COLO829 (cell line): ENCODE measurements around the gene CDIPT.
"Not testable (repeated sequence)": the region's sequence is repeated elsewhere in the genome, so short reads cannot be mapped to it uniquely, and the experiment has no call there.

ENCODE experiments used
- DNase-seq: peaks from one replicate; pipeline ENCODE4 v3.0.0; 2012; ENCODE audit warnings: low spot score

CDIPT gene, protein sequence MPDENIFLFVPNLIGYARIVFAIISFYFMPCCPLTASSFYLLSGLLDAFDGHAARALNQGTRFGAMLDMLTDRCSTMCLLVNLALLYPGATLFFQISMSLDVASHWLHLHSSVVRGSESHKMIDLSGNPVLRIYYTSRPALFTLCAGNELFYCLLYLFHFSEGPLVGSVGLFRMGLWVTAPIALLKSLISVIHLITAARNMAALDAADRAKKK

DNA sequence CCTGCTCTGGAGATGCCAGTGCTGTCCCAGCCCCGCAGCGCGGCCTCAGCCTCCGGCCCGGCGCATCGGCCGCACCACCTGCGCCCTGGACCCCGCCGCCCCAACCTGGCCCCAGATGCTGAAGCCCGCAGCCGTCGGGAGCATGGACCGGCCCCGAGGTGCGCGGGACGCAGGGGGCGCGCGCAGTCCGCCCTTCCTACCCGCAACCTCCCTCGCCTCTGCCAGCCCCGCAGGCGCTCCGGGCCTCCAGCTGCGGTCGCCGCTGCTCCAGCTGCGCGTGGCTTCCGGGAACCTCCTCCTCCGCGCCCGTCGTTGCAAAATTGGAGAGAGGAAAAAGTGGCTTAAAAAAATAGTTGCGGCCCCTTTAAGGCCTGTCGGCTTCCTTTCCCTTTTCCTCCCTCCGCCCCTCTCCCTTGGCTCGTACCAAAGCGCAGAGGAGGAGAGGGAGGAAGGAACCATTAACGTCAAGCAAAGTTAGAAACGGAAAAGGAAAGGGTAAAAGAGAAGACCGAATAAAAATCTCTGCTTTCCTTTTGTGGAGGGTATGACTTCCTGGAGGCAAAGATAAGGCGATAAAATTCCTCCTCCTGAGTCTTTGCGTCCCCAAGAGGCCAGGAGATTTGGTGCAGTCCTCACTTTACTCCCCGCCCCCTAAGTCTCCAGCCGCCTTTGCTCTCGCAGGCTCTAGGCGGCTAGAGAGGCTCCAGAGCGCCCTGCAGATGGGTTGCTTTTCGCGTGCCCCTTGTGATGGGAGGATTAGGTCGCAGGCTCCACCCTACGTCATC is at the start of gene CDIPT:
Gene CDIPT (minus strand): TSS at position 343 of the 785 bp plus-strand sequence. CDS start 369 bp downstream, outside the sequence.
- DNase-seq: peak; percentile 90

DNA sequence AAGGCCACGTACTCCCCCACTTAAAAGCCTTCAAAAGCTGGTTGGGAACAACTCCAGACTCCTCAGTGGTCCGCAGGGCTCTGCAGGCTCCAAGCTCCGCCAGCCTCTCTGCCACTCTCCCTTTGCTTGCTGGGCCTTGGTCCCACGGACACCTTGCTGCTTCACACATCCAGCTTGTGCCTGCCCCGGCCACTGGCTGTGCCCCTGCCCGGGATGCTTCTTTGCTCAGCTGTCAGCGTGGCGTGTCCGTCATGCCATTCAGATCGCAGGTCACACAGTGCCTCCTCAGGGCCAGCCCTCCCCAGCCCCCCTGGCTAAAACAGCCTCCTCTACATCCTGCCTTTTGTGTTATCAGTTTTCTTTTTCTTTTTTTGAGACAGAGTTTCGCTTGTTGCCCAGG is 49.1 kb upstream of the CDIPT start:
- DNase-seq: no peak

DNA sequence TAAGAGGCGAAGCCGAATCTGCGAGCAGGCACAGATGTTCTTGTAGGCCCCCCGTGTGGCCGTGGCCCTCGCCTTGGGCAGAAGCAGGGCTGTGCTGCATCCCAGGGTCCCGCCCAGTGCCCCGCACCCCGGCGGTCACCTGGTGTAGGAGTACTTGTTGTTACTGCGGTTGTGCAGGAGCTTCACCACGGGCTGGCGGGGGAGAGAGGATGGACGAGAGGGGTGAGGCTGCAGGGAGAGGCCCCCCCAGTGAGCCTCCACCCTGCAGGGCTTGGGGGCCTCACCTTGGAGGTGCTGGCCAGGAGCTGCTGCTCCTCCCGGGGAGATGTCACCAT is 48.6 kb upstream of the CDIPT start:
- DNase-seq: no peak

DNA sequence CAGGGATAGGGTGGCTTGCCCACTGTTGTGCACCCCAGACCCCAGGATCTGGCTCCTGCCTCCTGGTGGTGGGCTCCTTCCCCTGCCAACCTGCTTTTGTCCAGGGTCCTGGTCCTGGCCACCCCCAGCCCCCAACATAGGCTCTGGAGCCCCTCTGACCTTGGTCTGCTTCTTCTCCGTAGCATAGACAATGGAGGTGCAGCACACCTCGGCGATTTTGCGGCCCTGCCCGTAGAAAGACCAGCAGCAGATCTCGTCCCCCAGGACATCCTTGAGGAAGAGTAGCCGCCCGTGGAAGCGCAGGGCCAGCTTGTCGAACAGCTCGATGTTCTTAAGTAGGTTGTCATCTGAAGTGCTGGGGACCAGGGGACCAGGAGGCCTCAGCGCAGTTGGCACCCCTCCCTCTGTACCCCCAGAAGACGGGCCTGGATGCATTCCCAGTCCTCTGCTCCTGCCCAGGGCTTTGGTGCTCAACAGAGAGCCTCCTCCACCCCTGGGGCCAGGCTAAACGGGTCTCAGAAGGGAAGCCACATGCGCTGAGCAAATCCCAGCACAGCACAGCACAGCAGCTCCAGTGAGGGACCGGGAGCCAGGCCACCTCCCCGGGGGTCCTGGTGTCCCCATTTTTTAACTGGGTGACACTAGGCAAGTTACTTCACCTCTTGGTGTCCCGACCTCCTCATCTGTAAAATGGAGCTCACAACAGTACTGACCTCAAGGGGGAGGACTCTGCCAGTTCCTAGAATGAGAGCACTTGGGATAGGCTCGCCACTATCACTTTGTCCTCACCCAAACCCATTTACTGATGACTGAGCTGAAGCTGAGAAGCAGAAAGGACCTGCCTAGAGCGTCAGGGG is 48.0 kb upstream of the CDIPT start:
- no peak for DNase-seq

DNA sequence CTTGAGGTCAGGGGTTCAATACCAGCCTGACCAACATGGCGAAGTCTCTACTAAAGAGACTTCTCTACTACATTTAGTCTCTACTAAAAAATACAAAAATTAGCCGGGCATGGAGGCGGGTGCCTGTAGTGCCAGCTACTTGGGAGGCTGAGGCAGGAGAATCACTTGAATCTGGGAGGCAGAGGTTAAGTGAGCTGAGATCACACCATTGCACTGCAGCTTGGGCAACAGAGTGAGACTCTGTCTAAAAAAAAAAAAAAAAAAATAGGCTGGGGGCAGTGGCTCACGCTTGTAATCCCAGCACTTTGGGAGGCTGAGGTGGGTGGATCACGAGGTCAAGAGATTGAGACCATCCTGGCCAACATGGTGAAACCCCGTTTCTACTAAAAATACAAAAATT is 46.8 kb upstream of the CDIPT start:
- not testable (repeated sequence) for DNase-seq

DNA sequence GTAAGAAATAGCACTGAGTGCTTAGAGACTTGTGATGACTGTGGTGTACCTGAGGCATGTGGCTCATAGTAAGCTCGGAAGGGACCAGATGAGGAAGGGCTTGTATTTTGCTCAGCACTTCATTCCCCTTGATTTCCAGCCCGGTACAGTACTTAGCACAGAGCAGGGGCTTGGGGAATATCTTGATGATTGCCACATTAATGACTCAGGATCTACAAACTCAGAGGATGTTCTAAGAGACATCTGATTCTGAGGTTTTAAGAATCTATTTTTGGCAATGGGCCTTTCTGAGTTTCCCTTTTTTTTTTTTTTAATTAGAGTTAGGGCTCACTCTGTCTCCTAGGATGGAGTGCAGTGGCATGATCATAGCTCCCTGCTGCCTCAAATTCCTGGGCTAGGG is 46.4 kb upstream of the CDIPT start:
- no peak for DNase-seq

DNA sequence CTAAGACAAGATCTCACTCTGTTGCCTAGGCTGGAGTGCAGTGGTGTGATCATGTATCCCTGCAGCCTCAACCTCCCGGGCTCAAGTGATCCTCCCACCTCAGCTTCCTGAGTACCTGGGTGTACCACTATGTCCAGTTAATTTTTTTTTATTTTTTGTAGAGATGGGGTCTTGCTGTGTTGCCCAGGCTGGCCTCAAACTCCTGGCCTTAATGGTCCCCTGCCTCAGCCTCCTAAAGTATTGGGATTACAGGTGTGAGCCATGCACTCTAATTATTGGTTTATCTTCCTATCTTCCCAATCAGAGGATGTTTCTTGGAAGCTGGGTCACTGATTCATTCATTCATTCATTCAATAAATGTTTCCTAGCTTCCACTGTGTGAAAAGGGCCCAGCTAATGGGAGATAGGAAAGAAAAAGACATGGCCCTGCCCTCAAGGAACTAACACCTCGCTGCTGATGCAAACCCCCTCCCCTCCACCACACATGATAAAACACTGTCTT is 45.7 kb upstream of the CDIPT start:
- no peak for DNase-seq

DNA sequence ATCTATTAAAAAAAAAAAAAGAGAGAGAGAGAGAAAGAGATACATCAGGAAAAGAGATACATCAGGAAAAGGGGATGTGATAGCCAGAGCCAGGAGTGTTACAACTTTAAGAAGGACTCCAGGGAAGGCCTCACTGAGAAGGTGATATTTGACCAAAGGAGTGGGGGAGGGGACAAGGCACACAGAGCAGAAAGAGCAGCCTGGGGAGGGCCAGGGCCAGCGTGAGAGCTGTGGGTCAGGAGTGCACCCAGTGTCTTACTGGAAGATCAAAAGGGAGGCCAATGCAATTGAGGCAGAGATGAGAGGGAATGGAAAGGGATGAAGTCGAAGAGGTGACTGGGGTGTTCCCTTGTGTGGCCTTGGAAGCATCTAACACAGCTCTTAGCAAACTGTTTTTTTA is 44.9 kb upstream of the CDIPT start:
- no peak for DNase-seq

DNA sequence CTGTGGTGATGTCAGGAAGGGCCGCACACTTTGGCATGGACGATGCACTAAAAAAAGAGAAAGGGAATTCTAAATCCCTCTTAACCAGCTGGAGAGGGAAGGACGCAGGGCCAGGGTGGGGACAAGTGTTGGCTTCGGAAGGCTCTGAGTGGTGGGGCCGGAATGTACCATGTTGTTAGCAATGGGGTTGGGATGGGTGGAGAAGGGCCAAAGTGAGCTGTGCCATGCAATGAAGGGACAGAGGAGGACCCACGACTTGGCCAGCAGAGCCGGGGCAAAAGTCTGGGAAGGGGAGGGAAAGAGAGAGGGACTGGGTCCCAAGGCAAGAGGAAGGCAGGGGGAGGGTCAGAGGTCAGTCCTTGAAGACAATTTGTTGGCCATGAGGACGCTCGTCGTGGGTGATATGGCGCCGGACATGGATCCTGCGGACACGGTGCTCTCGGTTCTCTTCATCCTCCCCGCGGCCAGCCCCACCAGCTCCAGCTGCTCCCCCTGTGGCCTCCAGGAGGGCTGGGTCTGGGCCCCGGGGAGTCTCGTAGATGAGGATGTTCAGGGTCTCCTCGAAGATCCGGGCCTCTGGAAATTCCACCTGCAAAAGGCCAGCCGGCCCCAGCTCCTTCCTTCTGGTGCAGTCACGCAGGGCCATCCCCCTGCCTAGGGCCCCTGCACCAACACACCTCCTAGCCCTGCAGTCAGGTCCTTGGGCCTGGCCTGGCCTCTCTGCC is 43.7 kb upstream of the CDIPT start:
- no peak for DNase-seq

DNA sequence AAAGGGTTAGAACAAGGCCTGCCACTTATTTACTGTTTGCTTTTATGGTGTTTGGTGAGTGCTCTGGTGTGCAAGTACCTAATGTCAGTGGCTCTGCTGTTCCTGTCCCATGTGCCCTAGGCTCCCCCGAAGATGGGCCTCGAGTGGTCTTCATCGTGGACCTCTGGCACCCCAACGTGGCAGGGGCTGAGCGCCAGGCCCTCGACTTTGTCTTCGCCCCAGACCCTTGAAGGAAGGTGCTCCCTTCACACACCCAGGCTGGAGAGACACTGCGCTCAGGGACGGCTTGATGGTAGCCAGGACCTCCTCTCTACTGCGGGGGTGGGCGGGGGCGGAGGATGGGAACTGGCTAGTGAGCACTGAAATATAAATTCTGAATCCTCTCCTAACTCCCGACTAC is 42.6 kb upstream of the CDIPT start:
- DNase-seq: no peak

DNA sequence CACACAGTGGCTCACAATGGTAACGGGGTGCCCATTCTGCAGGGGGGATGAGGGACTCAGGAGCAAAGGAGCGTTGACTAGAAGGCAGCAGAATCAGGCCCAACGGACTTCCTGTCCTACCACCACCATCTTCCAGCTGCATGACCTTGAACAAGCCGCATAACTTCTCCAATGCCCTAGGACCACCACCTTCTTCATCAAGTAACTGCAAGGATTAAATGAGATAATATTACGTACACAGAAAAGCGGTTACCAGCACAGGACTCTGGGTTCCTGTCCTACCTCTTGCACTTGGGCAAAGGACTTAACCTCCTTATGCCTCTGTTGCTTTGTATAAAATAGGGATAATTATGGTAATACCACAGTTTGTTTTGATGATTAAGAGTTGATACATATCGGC is 41.9 kb upstream of the CDIPT start:
- DNase-seq: no peak

DNA sequence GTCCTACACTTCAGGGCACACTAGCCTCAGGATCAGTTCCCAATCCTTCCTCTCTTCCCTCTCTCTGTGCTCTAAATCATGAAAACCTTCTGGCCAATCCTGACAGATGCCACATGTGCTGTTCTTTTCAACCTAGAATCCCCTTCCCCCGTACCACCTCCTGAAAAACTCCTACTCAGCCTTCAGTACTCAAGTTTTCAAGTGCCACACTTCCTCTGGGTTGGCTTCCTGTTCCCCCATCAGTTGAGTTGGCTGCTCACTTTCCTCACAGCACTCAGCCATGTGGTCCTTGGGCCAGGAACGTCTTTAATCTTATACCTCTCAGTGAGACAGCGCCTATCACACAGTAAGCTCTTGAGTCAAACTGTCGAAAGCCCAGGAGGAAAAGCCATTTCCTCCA is 40.6 kb upstream of the CDIPT start:
- no peak for DNase-seq

DNA sequence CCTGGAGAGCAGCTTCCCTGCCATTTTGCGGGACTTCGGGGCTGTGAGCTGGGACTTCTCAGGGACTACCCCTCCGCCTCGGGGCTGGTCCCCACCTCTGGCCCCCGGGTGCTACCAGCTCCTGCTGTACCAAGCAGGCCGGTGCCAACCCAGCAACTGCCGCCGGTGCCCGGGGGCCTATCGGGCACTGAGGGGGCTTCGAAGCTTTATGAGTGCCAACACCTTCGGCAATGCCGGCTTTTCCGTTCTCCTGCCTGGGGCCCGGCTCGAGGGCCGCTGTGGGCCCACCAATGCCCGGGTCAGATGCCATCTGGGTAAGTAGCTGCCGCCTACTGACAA is 38.5 kb upstream of the CDIPT start:
- DNase-seq: no peak

DNA sequence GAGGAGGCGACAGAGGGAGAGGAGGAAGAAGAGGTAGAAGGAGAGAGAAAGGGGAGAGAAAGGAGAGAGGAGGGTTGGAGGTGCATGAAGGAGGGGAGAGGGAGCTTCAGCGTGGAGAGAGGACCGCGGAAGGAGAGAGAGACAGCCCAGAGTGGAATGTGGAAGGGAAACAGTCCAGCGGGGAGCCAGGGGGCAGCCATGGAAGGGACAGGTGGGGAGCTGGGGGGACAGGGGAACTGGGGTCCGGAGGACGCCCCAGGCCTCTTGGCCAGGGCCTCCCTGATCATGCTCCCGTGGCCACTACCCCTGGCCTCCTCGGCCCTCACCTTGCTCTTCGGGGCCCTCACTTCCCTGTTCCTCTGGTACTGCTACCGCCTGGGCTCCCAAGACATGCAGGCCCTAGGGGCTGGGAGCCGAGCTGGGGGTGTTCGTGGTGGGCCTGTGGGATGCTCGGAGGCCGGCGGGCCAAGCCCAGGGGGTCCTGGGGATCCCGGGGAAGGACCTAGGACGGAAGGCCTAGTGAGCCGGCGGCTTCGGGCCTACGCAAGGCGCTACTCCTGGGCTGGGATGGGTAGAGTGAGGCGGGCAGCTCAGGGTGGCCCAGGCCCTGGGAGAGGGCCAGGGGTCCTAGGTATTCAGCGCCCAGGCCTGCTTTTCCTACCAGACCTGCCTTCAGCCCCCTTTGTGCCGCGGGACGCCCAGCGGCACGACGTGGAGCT is 38.0 kb upstream of the CDIPT start:
- no peak for DNase-seq

DNA sequence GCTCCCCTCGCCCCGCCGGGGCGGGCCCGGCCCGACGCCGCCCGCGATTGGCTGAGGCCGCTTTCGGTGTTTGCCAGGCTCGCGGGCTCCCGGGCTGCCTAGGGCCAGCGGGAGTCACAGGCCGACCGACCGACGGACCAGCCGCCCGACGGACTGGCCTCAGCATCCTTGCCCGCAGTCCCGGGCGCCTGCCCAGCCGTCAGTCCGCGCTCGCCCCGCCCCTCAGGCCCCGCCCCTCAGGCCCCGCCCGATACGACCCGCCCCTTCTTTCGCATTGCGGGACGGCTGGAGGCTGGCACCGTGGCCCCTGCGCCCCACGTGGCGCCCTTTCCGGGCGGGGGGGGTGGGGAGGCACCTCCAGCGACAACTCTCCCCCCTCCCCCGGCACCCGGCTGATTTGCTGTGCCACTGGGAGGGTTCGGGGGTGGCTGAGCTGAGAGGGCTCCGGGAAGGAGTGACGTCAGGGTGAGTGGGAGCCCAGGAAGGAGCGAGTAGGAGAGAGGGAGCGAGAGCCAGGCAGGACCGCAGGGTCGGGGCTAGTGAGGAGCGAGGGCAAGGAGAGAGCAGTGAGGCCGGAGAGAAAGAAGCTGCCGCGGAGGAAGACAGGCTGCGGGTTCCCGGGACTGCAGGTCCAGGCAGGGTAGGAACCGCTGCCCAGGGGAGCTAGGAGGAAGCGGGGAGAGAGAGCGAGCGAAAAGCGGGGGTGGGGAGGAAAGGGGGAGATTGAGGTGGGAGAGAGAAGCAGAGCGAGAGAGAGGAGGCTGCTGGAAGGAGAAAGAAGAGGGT is 37.3 kb upstream of the CDIPT start, which contains the start of gene ASPHD1:
Gene ASPHD1 (plus strand): TSS at position 387 of the 786 bp plus-strand sequence. CDS start 484 bp downstream, outside the sequence.
- DNase-seq: peak; percentile 68

DNA sequence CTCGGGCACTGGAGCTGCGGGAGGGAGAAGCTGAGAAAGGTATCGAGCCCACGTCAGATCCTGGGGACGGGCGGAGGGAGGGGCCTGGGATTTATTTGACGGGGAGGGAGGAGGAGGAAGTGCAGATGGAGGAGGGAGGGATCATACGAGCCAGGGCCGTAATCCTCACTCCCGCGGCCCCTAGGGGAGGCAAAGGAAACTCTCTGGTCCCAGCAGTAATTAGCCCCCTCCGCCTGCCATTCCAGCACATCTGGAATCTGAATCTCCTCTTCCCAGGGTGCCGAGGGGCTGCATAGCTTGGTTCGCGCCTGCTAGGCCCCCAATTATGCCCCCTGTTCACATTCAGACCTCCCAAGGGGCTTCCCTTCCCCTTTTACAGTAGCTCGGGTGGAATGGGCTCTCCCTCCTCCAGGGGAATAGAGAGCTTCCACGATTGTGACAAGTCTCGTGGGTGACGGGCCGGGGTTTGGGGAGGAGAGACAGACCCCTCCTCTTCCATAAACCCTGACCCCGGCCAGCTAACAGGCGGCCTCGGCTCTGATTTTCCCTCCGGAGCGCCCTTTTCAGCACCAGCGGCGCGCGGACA is 36.6 kb upstream of the CDIPT start, which contains the start of gene SEZ6L2:
Gene SEZ6L2 (minus strand): TSS at position 35 of the 586 bp plus-strand sequence. CDS start 531 bp downstream, outside the sequence.
- peak; percentile 80 for DNase-seq

DNA sequence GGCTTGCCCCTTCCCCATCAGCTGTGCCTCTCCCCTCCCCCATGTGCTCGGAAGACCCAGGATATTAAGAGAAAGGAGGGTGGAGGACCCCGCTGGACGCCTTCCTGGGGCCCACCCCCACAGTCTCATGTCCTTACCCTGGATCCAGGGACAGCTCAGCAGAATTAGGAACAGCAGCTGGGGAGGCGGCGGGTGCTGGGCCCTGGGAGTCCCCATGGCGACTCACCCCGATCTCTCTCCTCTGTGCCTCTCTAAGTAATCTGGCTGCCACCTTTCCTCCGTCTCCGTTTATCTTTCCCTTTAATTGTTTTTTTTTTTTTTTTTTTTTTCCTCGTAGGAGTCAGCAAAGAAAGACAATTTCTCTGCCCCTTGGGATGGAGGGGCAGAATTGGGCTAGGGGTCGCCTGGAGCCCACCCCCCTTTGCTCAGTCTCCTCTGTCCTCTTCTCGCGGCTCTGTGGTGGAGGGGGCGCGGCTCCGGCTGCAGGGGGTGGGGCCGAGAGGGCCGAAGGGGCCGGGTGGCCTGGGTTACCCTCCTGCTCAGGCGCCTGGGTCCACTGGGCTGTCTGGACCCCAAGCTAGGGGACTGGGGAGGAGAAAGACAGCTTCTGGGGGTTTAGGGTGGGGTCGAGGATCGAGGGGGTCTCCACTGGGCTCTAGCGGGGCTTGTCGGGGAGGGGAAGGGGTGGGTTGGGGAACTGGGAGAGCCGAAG is 35.9 kb upstream of the CDIPT start:
- DNase-seq: no peak

DNA sequence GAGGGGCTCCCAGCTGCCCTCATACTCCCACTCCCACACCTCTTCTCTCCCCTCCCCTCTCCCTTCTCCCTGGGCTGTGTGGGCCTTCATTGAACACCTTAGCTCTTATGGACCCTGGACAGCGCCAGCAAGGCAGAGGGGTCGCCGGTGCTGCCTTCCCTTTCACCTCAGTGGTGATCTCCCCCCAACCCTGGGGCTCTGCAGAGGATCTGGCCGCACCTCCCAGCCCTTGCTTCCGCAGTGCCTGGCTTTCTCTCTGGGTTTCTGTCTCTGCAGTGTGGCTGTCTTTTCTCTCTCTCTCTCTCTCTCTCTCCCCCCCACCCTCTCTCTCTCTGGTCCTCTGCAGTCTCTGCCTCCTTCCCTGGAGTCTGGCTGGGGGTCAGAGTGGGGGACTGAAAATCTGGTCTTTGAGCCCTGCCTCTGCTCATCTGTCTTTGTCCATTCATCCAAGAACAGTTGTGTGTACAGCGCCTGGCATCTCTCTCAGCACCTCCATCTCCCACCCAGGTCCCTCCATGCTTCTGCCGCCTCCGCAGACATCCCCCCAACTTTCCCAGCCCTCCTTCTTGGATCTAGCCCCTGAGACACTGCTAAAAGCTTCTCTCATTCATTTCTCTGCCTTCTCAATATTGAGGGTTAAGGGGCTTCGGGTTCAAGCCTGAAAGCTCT is 35.2 kb upstream of the CDIPT start:
- DNase-seq: no peak

DNA sequence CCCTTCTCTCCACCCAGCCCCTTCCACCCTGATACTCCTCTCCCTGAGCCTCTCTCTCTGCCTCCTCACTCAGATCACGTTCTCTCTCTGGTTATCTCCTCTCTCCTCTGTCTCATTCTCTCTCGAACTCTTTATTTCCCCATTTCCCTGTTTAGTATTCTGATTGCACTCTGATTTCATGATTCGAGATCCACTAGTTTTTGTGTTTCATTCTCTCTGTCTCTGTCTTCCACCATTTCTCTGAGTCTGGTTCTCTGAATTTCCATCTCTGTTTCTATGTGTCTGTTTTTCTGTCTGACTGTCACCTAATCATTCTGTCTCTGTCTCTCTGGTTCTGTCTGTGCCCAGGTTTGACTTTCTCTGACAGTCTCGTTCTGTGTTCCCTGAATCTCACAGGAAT is 34.3 kb upstream of the CDIPT start:
- no peak for DNase-seq
